GM13977 (cell line): ENCODE measurements around the gene TM7SF2.

Experiments
- DNase-seq: peaks from one replicate; pipeline ENCODE4 v3.0.0; 2012; ENCODE audit warnings: low spot score
- in situ Hi-C: fragments of 300-500 bp; cut with MboI; formaldehyde crosslinking; loops from one replicate; pipeline ENCODE4 v1.12.0; 2022; ENCODE audit warnings: low sequenced_read_pairs, low pct_unique_long_range_greater_than_20kb, mixed read lengths, inconsistent platforms; ENCODE audit not compliant: unreplicated experiment
- TF ChIP-seq, protein P1 (sequence below): IDR thresholded peaks from 2 replicates; pipeline ENCODE4 v1.5.1; 2012; ENCODE audit warnings: mild to moderate bottlenecking, control low read depth; ENCODE audit not compliant: insufficient read depth; ENCODE audit errors: extremely low read depth, missing control alignments

TM7SF2 gene

GRCh38 chr11:65128182-65129145 is 16.8 kb downstream of the TM7SF2 start:
- TF ChIP-seq, protein P1, sequence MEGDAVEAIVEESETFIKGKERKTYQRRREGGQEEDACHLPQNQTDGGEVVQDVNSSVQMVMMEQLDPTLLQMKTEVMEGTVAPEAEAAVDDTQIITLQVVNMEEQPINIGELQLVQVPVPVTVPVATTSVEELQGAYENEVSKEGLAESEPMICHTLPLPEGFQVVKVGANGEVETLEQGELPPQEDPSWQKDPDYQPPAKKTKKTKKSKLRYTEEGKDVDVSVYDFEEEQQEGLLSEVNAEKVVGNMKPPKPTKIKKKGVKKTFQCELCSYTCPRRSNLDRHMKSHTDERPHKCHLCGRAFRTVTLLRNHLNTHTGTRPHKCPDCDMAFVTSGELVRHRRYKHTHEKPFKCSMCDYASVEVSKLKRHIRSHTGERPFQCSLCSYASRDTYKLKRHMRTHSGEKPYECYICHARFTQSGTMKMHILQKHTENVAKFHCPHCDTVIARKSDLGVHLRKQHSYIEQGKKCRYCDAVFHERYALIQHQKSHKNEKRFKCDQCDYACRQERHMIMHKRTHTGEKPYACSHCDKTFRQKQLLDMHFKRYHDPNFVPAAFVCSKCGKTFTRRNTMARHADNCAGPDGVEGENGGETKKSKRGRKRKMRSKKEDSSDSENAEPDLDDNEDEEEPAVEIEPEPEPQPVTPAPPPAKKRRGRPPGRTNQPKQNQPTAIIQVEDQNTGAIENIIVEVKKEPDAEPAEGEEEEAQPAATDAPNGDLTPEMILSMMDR = no peak
- DNase-seq = no peak
- in situ Hi-C loops = no loop called here

DNA sequence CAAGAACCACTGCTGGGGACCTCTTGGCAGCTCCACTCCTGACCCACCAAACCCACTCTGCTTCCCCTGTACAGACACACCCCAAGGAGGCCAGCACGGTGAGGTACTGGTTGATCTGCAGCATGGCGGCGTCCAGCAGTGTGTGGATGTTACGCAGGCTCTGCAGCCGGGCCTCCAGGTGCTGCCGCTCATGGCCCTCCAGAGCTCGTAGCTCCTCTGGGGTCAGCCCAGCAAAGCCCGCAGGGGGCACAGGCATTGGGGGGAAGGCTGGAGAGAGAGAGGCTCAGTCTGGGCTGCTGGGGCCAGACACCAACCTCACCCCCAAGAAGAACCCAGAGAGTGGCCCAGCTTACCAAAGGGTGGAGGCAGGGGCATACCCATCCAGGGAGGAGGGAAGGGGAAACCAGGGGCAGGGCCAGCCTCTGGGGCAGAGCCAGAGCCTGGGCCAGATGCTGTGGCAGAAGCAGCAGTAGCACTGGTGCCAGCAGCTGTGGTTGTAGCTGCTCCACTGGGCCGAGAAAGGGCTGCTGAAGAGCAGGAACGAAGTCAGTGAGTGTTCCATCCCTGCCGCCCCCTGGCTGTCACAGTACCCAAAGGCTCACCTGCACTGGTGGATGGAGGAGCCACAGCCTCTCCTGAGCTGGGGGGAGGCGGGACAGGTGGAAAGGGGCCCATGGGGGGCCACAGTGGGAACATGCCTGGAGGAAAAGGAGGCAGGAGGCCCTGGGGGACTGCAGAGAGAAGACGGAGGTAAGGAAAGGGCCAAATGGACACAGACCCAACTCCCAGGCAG is 18.2 kb downstream of the TM7SF2 start:
- TF ChIP-seq, protein P1 = no peak
- in situ Hi-C loops = no loop called here
- DNase-seq = no peak

GRCh38 chr11:65130631-65131416 is 19.2 kb downstream of the TM7SF2 start:
- in situ Hi-C loops = no loop called here
- DNase-seq = no peak
- TF ChIP-seq, protein P1 = no peak

DNA sequence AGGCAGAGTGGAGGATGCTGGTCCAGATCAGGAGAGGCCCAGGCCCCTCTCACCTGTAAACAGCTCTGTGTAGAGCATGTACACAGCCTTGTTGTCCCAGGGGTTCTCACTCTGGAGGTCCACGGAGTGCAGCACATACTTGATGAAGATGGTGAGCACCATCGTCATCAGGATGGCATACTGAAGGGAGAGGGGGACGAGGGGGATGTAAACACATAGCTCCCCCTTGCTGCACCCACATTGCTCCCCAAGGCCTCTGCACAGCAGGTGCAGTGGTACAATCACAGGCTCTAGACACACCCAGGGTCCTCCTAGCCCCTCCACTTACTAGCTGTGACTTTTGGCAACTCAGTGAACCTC is 19.7 kb downstream of the TM7SF2 start:
- DNase-seq = no peak
- TF ChIP-seq, protein P1 = no peak
- in situ Hi-C loops = no loop called here

GRCh38 chr11:65131895-65132237 is 20.2 kb downstream of the TM7SF2 start:
- TF ChIP-seq, protein P1 = no peak
- in situ Hi-C loops = no loop called here
- DNase-seq = no peak

DNA sequence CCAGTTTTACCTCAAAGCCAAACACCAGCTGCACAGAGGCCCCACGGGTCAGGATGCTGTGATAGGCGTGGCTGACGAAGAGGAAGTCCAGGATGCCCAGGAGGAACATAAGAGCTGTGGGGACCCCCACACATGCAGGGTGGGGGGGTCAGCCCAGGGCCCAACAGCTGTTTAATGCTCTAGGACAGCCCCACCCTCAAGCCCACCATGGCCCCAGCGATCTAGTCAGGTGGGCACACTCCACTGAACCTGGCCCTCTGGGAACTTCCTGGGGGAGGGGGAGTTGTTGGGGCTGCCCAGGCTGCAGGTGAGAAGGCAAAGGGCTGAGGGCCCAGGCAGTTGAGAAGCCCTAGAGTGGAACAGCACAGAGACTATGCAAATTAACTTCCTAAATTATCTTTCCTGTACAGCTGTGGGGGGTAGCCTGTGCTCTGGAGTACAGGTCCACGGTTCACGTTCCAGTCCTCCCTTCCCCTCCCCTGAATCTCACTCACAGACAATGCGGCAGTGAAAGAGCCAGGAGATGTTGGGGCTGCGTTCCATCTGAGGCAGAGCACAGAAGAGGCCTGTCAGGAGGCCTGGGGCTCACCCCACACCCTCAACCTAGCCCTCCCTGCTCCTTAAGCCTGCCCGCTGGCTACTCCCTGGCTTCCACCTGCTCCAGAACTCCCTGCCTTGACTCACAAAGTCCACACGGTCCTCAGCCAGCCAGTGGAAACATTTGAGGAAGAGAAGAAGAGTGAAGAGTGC is 20.7 kb downstream of the TM7SF2 start:
- TF ChIP-seq, protein P1 = no peak
- in situ Hi-C loops = no loop called here
- DNase-seq = peak; percentile 68
